Progenitor cell of endocrine pancreas (in vitro differentiated cells): Measurements from ENCODE around the gene GSTM4. TPM values are rescaled to one million over a fixed set of nuclear protein-coding genes. Genes with fewer than 3 reads are reported as not detected.
"Not testable (repeated sequence)": the region's sequence is repeated elsewhere in the genome, so short reads cannot be mapped to it uniquely, and the experiment has no call there.

Experiments
- DNase-seq: peaks from one replicate; pipeline ENCODE4 v3.0.0; 2021; ENCODE audit warnings: low spot score; ENCODE audit not compliant: unreplicated experiment
- H3K27ac Mint-ChIP-seq: 2 replicates; pipeline ENCODE4 v1.8.0; 2021; ENCODE audit warnings: mild to moderate bottlenecking, moderate library complexity, mixed read lengths
- H3K27me3 Mint-ChIP-seq: 2 replicates; pipeline ENCODE4 v1.8.0; 2021; ENCODE audit warnings: mixed read lengths
- H3K36me3 Mint-ChIP-seq: 2 replicates; pipeline ENCODE4 v1.8.0; 2022; ENCODE audit warnings: mixed read lengths; ENCODE audit not compliant: insufficient read depth
- H3K4me1 Mint-ChIP-seq: 2 replicates; pipeline ENCODE4 v1.8.0; 2021; ENCODE audit warnings: low read depth, mixed read lengths
- H3K4me3 Mint-ChIP-seq: 2 replicates; pipeline ENCODE4 v1.8.0; 2021; ENCODE audit warnings: low read depth, mild to moderate bottlenecking, moderate library complexity, mixed read lengths
- H3K9me3 Mint-ChIP-seq: 2 replicates; pipeline ENCODE4 v1.8.0; 2021; ENCODE audit warnings: low read depth, mixed read lengths
- total RNA-seq: library from RNA; stranded (reverse); gene quantifications from 2 replicates; pipeline ENCODE4 v1.2.1, GENCODE V29; 2021
- TF ChIP-seq, protein P1 (sequence below): fragments of 200-600 bp; sonication (generic); IDR thresholded peaks from one replicate; pipeline ENCODE4 v1.5.0; 2021; ENCODE audit warnings: antibody characterized with exemption, mild to moderate bottlenecking; ENCODE audit not compliant: unreplicated experiment

Gene GSTM4
- total RNA-seq, 1 donor from 2014 or later, result 21.0 TPM

DNA sequence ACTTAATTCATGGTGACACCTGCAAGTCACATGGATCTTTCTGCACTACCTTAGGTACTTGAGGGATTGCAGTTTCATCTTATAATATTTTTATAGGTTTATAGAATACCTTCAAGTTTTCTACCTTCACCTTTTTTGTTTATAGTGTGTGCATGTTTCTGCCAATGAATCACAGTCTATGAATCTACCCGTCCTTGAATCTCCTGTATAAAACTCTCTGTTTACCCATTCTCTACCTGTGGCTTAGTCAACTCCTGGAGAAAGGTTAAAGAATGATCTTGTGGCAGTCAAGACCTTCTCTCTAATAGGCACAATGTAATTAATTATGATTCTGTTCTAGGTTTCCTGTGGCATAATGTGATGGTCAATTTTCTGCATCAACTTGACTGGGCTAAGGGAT, 8.8 kb downstream of the GSTM4 start:
- Mint-ChIP-seq H3K4me1 (peaks cover 7% of the 10 kb centered on the region), H3K27me3 (no peaks in the 10 kb centered on the region), H3K9me3 (no peaks in the 10 kb centered on the region), H3K27ac (no peak overlapping the region), H3K36me3 (peaks cover 11% of the 10 kb centered on the region), H3K4me3 (no peak overlapping the region)
- DNase-seq, result no peak
- TF ChIP-seq, protein P1, sequence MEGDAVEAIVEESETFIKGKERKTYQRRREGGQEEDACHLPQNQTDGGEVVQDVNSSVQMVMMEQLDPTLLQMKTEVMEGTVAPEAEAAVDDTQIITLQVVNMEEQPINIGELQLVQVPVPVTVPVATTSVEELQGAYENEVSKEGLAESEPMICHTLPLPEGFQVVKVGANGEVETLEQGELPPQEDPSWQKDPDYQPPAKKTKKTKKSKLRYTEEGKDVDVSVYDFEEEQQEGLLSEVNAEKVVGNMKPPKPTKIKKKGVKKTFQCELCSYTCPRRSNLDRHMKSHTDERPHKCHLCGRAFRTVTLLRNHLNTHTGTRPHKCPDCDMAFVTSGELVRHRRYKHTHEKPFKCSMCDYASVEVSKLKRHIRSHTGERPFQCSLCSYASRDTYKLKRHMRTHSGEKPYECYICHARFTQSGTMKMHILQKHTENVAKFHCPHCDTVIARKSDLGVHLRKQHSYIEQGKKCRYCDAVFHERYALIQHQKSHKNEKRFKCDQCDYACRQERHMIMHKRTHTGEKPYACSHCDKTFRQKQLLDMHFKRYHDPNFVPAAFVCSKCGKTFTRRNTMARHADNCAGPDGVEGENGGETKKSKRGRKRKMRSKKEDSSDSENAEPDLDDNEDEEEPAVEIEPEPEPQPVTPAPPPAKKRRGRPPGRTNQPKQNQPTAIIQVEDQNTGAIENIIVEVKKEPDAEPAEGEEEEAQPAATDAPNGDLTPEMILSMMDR, result no peak

DNA sequence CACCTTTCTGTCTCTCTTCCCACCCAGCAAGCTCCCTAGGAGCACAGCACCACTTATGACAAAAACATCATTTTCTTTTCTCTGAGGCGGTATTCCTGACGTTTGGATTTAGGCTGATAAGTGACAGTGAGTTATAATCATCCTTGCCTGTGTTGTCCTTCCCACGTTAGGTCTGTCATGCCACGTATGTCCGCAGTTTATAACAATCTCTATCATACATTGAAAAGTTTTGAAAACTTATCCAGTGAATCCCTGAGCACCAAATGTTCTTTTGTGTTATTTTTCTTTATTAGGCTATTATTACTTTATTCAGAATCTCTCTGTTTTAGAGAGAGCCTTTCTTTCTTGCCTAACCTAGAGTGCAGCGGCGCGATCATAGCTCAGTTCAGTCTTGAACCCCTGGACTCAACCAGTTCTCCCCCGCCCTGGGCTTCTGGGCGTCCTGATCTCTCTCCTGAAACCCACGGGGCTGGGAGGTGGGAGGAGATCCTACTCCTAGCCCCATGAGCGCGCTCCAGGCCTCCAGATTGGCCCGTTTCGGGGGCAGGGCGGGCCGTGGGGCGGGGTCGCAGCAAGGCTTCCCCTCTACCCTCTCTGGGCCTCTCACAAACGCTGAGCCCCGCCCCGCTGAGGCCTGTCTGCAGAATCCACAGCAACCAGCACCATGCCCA, 11.7 kb downstream of the GSTM4 start, which contains the start of gene GSTM2:
TSS of gene GSTM2 (plus strand) at position 606 of the 671 bp plus-strand sequence. CDS start at position 665, 59 bp downstream.
- TF ChIP-seq, protein P1, result no peak
- Mint-ChIP-seq H3K27me3 (no peaks in the 10 kb centered on the region), H3K27ac (peak within 1 kb of the TSS; percentile 80), H3K9me3 (no peaks in the 10 kb centered on the region), H3K4me1 (peaks cover 7% of the 10 kb centered on the region), H3K4me3 (peak within 1 kb of the TSS; percentile 79), H3K36me3 (peaks cover 12% of the 10 kb centered on the region)
- peak; percentile 80 for DNase-seq

DNA sequence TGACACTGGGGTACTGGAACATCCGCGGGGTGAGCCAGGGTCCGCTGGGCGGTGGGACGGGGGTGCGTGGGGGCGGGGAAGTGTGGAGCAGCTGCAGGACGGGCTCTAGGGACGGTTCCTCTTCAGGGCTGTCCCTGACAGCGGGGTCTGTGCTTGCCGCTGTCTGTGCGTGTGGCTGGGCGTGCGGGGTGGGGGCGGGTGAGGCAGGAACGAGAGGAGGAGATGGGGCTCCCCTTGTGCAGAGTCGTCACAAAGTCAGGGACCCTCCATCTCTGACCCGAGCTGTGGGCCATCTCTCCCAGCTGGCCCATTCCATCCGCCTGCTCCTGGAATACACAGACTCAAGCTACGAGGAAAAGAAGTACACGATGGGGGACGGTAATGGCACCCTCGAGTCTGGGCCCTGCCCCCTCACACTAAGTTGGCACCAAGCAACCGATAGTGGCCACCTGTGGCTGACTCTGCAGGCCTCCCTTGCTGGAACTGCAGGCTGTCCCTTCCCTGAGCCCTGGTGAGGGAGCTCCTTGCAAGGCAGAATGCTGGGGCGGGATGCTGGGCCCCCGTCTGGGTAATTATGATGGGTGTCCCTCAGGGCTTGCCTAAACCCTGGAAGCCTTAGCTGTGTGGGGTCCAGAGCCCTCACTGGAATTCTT, 12.3 kb downstream of the GSTM4 start:
- H3K4me1 Mint-ChIP-seq, result peaks cover 7% of the 10 kb centered on the region

DNA sequence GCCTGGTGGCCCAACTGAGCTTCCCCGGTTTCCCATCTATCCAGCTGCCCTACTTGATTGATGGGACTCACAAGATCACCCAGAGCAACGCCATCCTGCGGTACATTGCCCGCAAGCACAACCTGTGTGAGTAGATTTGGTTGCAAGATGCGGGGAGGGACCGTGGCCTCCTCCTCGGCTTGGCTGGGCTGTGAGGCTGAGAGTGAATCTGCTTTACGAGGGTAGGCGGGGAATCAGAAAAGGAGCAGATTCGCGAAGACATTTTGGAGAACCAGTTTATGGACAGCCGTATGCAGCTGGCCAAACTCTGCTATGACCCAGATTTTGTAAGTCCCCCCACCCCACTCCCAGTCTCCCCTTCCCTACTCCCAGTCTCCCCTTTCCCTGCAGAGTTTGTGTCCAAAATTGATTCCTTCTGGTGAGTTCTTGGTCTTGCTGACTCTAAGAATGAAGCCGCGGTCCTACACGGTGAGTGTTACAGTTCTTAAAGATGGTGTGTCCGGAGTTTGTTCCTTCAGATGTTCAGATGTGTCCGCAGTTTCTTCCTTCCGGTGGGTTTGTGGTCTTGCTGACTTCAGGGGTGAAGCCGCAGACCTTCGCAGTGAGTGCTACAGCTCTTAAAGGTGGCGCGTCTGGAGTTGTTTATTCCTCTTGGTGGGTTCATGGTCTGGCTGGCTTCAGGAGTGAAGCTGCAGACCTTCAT, 13.5 kb downstream of the GSTM4 start:
- peaks cover 12% of the 10 kb centered on the region for H3K36me3 Mint-ChIP-seq
- TF ChIP-seq, protein P1, result no peak
- DNase-seq, result no peak
- peak overlapping the region; percentile 40 for H3K4me3 Mint-ChIP-seq
- H3K27ac Mint-ChIP-seq, result peak overlapping the region; percentile 73
- H3K4me1 Mint-ChIP-seq, result peaks cover 7% of the 10 kb centered on the region
- no peaks in the 10 kb centered on the region for H3K27me3 Mint-ChIP-seq
- H3K9me3 Mint-ChIP-seq, result no peaks in the 10 kb centered on the region

More for the DNA sequence above, 12.3 kb downstream of the GSTM4 start:
- Mint-ChIP-seq H3K4me3 (peak overlapping the region; percentile 79), H3K9me3 (no peaks in the 10 kb centered on the region), H3K36me3 (peaks cover 12% of the 10 kb centered on the region), H3K27me3 (no peaks in the 10 kb centered on the region), H3K27ac (peak overlapping the region; percentile 80)
- TF ChIP-seq, protein P1, result no peak
- no peak for DNase-seq

DNA sequence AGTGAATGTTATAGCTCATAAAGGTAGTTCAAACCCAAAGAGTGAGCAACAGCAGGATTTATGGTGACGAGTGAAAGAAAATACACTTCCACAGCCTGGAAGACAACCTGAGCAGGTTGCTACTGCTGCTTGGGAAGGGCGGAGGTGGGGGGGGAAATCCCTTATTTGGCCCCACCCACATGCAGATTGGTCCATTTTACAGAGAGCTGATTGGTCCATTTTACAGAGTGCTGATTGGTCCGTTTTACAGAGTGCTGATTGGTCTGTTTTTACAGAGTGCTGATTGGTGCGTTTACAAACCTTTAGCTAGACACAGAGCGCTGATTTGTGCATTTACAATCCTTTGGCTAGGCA, 14.0 kb downstream of the GSTM4 start:
- not testable (repeated sequence) for DNase-seq, H3K9me3 Mint-ChIP-seq, H3K27me3 Mint-ChIP-seq, H3K4me1 Mint-ChIP-seq, H3K27ac Mint-ChIP-seq
- H3K36me3 Mint-ChIP-seq, result peaks cover 12% of the 10 kb centered on the region
- peak overlapping the region; percentile 40 for H3K4me3 Mint-ChIP-seq
